ENCODE results near the gene PNMA8B. TPM values are rescaled to one million over a fixed set of nuclear protein-coding genes. Genes with fewer than 3 reads are reported as not detected.

PNMA8B gene
- total and polyA plus RNA-seq, 2 donors (not counting 3 experiments of a cell fraction or from before 2014, with no cell fraction given): 0.11 TPM; not detected in 1

DNA sequence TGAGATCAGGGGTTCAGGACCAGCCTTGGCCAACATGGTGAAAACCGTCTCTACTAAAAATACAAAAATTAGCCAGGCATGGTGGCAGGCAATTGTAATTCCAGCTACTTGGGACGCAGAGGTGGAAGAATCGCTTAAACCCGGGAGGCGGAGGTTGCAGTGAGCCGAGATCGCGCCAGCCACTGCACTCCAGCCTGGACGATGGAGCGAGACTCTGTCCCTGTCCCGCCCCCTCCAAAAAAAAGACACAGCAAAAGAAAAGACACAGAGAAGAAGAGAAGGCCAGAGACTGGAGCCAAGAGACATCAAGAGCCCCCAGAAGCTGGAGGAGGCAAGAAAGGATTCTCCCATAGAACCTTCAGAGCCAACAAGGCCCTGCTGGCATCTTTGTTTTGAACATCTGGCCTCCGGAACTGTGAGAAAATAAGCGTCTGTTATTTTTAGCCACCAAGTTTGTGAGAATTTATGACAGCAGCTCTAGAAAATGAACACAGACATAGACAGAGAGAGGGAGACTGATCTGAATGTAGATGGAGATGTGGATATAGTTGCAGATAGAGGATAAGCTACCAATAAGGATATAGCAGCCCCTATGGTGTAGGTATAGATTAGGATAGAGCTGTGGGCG, 25.7 kb upstream of the PNMA8B start:
- ChIA-PET POLR2A (no interaction called here), CTCF (interaction anchor here (0.6 to 1.8 kb wide), 2 partner anchors 9 to 16 kb away, joined by 3 to 6 read pairs; no protein-coding TSS in a partner anchor)

More for the DNA sequence above, 25.7 kb upstream of the PNMA8B start:
- no peaks in the 10 kb centered on the region for H4K20me1 ChIP-seq (replicated peaks; ENCODE audit: control insufficient read depth, extremely low read depth, insufficient read depth, low read length)
- H2AFZ ChIP-seq (ENCODE audit: low read depth, low read length): no peak overlapping the region
- no peaks in the 10 kb centered on the region for H3K27me3 ChIP-seq (ENCODE audit: control insufficient read depth in 2 of 2, insufficient read depth in 2 of 2, low read length in 2 of 2)
- intact Hi-C loops (cut with micrococcal nuclease): no loop called here
- FAIRE-seq: no peak
- no TSS peak for BruUV-seq (replicated peaks)
- no peak for DNase-seq (ENCODE audit: low read depth, low spot score)
- H3K9ac ChIP-seq (replicated peaks; ENCODE audit: extremely low read depth, insufficient read depth, low read length): no peak overlapping the region
- no peak overlapping the region for H3K27ac ChIP-seq (ENCODE audit: insufficient read depth, low read depth, low read length)
- no peaks in the 10 kb centered on the region for H3K79me2 ChIP-seq (ENCODE audit: control insufficient read depth, insufficient read depth, low read length)
- no peaks in the 10 kb centered on the region for H3K9me1 ChIP-seq (replicated peaks; ENCODE audit: control insufficient read depth, extremely low read depth, insufficient read depth, low read length)
- H3K4me1 ChIP-seq (ENCODE audit: control insufficient read depth, extremely low read depth, insufficient read depth, low read length): no peaks in the 10 kb centered on the region
- H3K9me3 ChIP-seq (replicated peaks; ENCODE audit: control insufficient read depth, insufficient read depth, low read length): no peaks in the 10 kb centered on the region
- no peak overlapping the region for H3K4me2 ChIP-seq (ENCODE audit: insufficient read depth, low read length)
- dilution Hi-C loops (cut with MboI; ENCODE audit: extremely low pct_ligation_motif_present, low sequenced_read_pairs): no loop called here
- H3K36me3 ChIP-seq (ENCODE audit: control insufficient read depth in 2 of 2, extremely low read depth in 1 of 2, insufficient read depth in 2 of 2, low read length in 2 of 2): no peaks in the 10 kb centered on the region
- no peak overlapping the region for H3K4me3 ChIP-seq (replicated peaks in 1 of 3; ENCODE audit: insufficient read depth in 1 of 3, low read depth in 1 of 3, low read length in 3 of 3)
- TF ChIP-seq FOS (IDR thresholded peaks at IDR 0.05; ENCODE audit: borderline replicate concordance, insufficient read depth, low read length) (no peak), POLR2AphosphoS5 (IDR thresholded peaks at IDR 0.05; ENCODE audit: insufficient read depth, low read depth, low read length) (no peak), JUN (IDR thresholded peaks at IDR 0.05; ENCODE audit: borderline replicate concordance, insufficient read depth, insufficient read length, low read depth) (no peak), CTCF (IDR thresholded peaks at IDR 0.05; ENCODE audit: extremely low read depth in 1 of 2, insufficient read depth in 1 of 2, low read depth in 1 of 2, low read length in 2 of 2) (no peak), MAX (IDR thresholded peaks at IDR 0.05; ENCODE audit: insufficient read depth, insufficient read length) (no peak), POLR2A (IDR thresholded peaks at IDR 0.05; ENCODE audit: low read depth, low read length) (no peak), GATA2 (IDR thresholded peaks at IDR 0.05; ENCODE audit: insufficient read depth, insufficient read length, low read depth, low read length) (no peak), MYC (IDR thresholded peaks at IDR 0.05; ENCODE audit: low read depth, low read length) (no peak), EZH2 (IDR thresholded peaks at IDR 0.05; ENCODE audit: borderline replicate concordance, low read depth, low read length, severe bottlenecking) (no peak)

All from endothelial cell of umbilical vein (primary cell).